NCI-H82 treated with DMSO at 0.1 percent for 48 hours (cell line): ENCODE results near the gene LPA.
"Not testable (repeated sequence)": the region's sequence is repeated elsewhere in the genome, so short reads cannot be mapped to it uniquely, and the experiment has no call there.

Experiments
- DNase-seq: peaks from one replicate; lab custom pipeline; 2025; ENCODE audit not compliant: unreplicated experiment; lab: John Stamatoyannopoulos, UW

The LPA gene

GRCh38 chr6:160664198-160664597 is at the start of gene LPA:
LPA (minus strand) TSS chr6:160664275; CDS start chr6:160664214, 61 bp downstream.
- not testable (repeated sequence) for DNase-seq

GRCh38 chr6:160708993-160709392 is 44.9 kb upstream of the LPA start:
- DNase-seq: not testable (repeated sequence)

- DNase-seq: not testable (repeated sequence)
Observed at GRCh38 chr6:160704688-160705087, 40.6 kb upstream of the LPA start.

- not testable (repeated sequence) for DNase-seq
Observed at GRCh38 chr6:160701918-160702680, 38.0 kb upstream of the LPA start, which contains the start of gene PLG. PLG (plus strand) TSS chr6:160702244; CDS start chr6:160702305, 61 bp downstream.

GRCh38 chr6:160697826-160698225 is 33.8 kb upstream of the LPA start:
- DNase-seq: no peak

GRCh38 chr6:160696884-160697283 is 32.8 kb upstream of the LPA start:
- DNase-seq: not testable (repeated sequence)

GRCh38 chr6:160695622-160696021 is 31.5 kb upstream of the LPA start:
- DNase-seq: not testable (repeated sequence)

- not testable (repeated sequence) for DNase-seq
Observed at GRCh38 chr6:160695025-160695424, 30.9 kb upstream of the LPA start.

- DNase-seq: no peak
Observed at GRCh38 chr6:160692369-160692959, 28.4 kb upstream of the LPA start.

GRCh38 chr6:160691617-160692016 is 27.5 kb upstream of the LPA start:
- no peak for DNase-seq

- no peak for DNase-seq
Observed at GRCh38 chr6:160690458-160690857, 26.4 kb upstream of the LPA start.

GRCh38 chr6:160685762-160686450 is 21.8 kb upstream of the LPA start:
- no peak for DNase-seq

- not testable (repeated sequence) for DNase-seq
Observed at GRCh38 chr6:160685101-160685761, 21.2 kb upstream of the LPA start.

GRCh38 chr6:160679402-160679769 is 15.3 kb upstream of the LPA start:
- DNase-seq: no peak

- DNase-seq: no peak
Observed at GRCh38 chr6:160678744-160679401, 14.8 kb upstream of the LPA start.

- DNase-seq: no peak
Observed at GRCh38 chr6:160678230-160678629, 14.2 kb upstream of the LPA start.

- DNase-seq: not testable (repeated sequence)
Observed at GRCh38 chr6:160676418-160676817, 12.3 kb upstream of the LPA start.

- no peak for DNase-seq
Observed at GRCh38 chr6:160668589-160668988, 4.5 kb upstream of the LPA start.

GRCh38 chr6:160667639-160668481 is 3.8 kb upstream of the LPA start:
- no peak for DNase-seq

- no peak for DNase-seq
Observed at GRCh38 chr6:160662842-160663241, 1.2 kb downstream of the LPA start.
